GM19467 (cell line): Measurements from ENCODE around the gene FAM20C.

Experiments used
- ATAC-seq: cut with Tn5 transposase; IDR thresholded peaks from one replicate; pipeline ENCODE4 v1.9.1; 2021; ENCODE audit warnings: mild to moderate bottlenecking, moderate library complexity; ENCODE audit not compliant: unreplicated experiment

The FAM20C gene

GRCh38 chr7:266851-267840 is 74.8 kb downstream of the FAM20C start:
- ATAC-seq = no peak

- no peak for ATAC-seq
These were observed 76.6 kb downstream of the FAM20C start for GRCh38 chr7:268991-269390.

GRCh38 chr7:269721-270120 is 77.3 kb downstream of the FAM20C start:
- no peak for ATAC-seq

GRCh38 chr7:270351-270983 is 78.1 kb downstream of the FAM20C start:
- ATAC-seq = no peak

- no peak for ATAC-seq
These were observed 79.1 kb downstream of the FAM20C start for GRCh38 chr7:271266-272107.

GRCh38 chr7:272108-272615 is 79.8 kb downstream of the FAM20C start:
- ATAC-seq = no peak

GRCh38 chr7:272631-273030 is 80.3 kb downstream of the FAM20C start:
- no peak for ATAC-seq

GRCh38 chr7:273327-273726 is 81.0 kb downstream of the FAM20C start:
- ATAC-seq = no peak

- no peak for ATAC-seq
These were observed 81.9 kb downstream of the FAM20C start for GRCh38 chr7:274266-274665.

GRCh38 chr7:276230-276835 is 84.0 kb downstream of the FAM20C start:
- no peak for ATAC-seq

GRCh38 chr7:277228-277627 is 84.9 kb downstream of the FAM20C start:
- no peak for ATAC-seq

- ATAC-seq = no peak
These were observed 85.7 kb downstream of the FAM20C start for GRCh38 chr7:278081-278480.

GRCh38 chr7:279821-280220 is 87.5 kb downstream of the FAM20C start:
- no peak for ATAC-seq

- ATAC-seq = no peak
These were observed 88.1 kb downstream of the FAM20C start for GRCh38 chr7:280461-280860.

- no peak for ATAC-seq
These were observed 89.3 kb downstream of the FAM20C start for GRCh38 chr7:281637-282036.

- ATAC-seq = no peak
These were observed 90.2 kb downstream of the FAM20C start for GRCh38 chr7:282621-283020.

GRCh38 chr7:284762-285722 is 92.7 kb downstream of the FAM20C start:
- ATAC-seq = no peak

- ATAC-seq = no peak
These were observed 93.4 kb downstream of the FAM20C start for GRCh38 chr7:285731-286130.

GRCh38 chr7:286266-286665 is 93.9 kb downstream of the FAM20C start:
- ATAC-seq = no peak
